ENCODE measurements around the gene TP53TG5.

Gene TP53TG5

DNA sequence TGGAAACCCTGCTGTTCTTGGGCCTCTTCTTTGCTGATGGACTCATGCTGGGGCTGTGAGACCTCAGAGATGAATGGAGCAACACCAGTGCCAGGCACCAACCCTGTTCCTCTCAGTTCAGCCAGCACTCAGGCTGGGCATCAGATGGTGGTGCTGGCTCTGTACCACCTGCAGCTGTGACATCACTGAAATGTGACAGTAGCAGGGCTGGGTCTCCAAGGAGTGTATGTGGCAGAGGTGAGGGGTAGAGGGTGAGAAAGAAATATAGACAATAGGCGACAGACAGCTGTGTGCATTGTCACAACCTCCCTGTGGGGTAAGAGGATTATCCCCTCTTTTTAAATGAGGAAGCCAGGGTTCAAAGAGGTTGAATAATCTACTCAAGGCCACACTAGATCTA, at the start of gene TP53TG5:
TP53TG5 (minus strand) TSS at position 135 of the 400 bp plus-strand sequence; CDS start at position 46, 89 bp downstream.
- DNase-seq: no peak

DNA sequence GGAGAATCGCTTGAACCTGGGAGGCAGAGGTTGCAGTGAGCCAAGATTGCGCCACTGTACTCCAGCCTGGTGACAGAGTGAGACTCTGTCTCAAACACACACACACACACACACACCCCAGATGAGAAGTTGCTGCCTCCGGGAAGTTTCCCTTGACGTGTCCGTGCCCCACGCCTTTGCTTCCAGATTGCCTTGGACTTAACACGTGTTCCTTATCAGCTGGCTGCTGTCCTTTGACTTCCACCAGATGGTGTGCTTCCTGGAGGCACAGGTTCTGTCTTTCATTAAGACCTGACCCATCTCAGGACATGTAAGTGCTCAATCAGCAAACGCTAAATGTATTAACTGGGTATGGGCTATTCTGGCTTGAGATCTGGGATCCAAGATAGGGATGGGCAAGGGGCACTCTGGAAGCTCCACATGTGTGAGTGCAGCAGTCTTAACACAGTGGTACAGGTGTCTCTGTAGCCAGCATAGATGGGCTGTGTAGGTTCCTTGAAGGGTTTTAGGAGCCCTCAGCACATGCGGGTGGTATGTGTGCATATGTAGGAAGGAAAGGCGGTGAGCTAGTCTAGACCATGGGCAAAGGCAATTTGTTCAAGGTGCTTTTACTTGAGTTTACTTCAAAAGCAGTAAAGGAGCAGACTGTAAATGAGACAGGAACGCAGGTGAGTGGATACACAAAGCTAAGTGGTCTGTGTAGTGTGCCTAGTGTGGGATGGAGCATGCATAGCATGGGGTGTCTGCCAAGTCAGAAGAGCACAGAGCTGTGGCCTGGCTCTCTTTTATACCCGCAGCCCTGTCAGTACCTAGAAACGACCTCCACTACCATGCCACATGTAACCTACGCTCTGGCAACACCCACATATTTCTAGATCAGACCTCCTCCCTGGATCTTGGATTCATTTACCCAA, 49.4 kb upstream of the TP53TG5 start:
- no peak for DNase-seq

DNA sequence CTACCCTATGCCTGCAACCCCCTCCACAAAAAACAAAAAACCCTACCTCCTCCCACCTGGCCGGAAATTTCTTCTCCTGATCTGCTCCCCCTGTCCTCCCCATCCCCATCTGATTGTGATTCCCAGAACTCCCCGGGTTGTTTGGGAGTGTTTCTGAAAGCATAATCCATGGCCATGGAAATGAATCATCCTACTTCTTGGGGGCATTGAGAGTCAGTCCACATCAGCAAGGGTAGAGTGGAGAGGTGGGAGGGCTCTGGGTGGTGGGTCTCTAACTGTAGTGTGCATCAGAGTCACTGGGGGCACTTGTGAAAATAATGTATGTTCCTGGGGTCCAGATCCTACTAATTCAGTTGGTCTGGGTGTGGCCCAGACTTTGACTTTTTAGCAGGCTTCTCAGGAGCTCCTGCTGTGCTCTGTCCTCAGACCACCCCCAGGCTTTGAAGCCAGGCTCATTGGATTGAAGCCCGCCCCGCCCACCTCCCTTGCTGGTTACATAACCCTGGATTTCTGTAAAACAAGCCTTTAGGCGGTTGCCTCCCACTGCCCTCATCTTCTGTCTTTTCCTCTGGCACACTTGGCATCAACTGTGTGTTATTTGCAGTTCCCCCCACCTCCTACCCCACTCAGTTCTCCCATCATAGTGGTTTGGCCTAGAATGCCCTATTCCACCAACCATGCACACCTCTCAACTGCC, 48.3 kb upstream of the TP53TG5 start:
- DNase-seq: no peak

DNA sequence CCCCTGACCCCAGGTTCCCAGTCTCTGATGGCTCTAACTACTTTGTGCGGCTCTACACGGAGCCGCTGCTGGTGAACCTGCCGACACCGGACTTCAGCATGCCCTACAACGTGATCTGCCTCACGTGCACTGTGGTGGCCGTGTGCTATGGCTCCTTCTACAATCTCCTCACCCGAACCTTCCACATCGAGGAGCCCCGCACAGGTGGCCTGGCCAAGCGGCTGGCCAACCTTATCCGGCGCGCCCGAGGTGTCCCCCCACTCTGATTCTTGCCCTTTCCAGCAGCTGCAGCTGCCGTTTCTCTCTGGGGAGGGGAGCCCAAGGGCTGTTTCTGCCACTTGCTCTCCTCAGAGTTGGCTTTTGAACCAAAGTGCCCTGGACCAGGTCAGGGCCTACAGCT, 47.4 kb upstream of the TP53TG5 start:
- no peak for DNase-seq

DNA sequence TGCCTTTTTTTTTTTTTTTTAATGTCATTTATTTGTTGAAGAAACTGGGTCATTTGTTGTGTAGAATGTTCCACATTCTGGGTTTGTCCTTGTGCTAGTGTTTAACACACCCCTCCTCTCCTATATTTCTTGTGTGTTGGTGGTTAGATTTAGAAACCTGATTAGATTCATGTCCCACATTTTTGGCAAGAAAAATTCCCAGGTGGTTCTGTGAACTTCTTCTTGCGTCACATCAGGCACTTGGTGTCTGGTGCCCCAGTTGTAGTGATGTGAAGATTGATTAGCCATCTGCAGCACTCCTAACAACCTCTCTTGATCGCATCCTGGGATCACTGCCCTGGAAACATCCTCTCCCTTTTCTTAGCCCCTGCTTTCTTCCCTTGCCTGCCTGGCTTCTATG, 45.6 kb upstream of the TP53TG5 start:
- no peak for DNase-seq

DNA sequence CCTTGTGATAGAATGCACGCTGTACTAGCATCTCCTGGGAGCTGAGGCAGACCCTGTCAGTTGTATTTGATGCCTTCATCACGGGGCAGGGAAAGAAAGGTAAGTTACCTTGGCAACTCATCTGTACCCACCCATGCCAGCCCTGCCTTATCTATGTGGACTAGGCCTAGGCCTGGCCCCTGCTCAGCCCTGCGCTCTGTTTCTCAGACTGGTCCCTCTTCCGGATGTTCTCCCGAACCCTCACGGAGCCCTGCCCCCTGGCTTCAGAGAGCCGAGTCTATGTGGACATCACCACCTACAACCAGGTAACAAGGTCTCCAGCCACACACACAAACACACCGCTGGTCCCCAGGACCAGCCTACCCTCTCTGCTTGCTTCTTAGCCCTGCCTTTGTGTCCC, 42.0 kb upstream of the TP53TG5 start:
- DNase-seq: no peak

DNA sequence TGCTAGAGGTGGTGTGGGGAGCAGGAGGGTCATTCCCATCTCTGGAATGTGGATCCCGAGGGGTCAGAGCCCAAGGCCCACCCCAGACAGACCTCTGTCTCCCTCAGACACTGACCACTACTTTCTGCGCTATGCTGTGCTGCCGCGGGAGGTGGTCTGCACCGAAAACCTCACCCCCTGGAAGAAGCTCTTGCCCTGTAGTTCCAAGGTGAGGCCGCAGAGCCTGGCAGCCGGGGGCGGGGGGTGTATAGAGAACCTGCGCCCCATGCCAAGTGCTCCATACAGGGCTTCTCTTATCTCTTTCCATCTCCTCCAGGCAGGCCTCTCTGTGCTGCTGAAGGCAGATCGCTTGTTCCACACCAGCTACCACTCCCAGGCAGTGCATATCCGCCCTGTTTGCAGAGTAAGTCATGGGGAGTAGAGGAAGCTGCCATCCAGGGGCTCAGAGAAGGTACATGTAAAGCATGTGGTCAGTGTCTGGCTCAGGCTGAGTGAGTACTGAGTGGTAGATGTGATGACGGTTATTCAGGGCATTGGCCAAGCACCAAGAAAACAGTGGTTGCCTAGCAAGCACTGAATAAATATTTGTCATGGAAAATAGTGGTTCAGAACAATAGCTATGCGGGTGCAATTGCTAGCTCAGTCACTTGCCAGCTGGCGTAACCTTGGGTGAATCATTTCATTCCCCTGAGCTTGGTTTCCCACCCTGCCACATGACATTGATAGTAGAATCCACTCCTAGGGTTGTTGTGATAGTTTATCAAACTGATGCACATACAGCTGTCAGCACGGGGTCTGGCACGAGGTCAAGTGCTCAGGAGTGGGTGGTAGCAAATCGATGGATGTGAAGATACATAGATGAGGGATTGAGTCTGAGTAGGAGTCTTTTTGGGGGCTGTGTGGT, 41.3 kb upstream of the TP53TG5 start:
- DNase-seq: no peak

DNA sequence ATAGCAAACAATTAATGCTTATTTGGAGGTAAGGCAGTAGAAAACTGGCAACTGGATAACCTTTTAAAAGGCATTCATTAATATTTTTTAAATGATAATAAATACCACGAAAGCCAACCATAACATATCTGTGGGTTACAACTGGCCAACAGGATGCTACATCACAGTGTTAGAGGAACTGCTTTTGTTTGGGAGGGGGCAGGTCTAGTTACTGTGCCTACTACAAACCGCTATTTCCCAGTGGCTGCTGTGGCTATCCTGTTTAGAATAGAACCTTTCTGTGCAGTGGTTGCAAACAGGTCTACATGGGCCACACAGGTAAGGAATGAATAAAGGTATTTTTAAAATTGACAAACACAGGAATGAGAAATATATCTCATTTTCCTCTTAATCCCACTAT, 38.8 kb upstream of the TP53TG5 start:
- no peak for DNase-seq

DNA sequence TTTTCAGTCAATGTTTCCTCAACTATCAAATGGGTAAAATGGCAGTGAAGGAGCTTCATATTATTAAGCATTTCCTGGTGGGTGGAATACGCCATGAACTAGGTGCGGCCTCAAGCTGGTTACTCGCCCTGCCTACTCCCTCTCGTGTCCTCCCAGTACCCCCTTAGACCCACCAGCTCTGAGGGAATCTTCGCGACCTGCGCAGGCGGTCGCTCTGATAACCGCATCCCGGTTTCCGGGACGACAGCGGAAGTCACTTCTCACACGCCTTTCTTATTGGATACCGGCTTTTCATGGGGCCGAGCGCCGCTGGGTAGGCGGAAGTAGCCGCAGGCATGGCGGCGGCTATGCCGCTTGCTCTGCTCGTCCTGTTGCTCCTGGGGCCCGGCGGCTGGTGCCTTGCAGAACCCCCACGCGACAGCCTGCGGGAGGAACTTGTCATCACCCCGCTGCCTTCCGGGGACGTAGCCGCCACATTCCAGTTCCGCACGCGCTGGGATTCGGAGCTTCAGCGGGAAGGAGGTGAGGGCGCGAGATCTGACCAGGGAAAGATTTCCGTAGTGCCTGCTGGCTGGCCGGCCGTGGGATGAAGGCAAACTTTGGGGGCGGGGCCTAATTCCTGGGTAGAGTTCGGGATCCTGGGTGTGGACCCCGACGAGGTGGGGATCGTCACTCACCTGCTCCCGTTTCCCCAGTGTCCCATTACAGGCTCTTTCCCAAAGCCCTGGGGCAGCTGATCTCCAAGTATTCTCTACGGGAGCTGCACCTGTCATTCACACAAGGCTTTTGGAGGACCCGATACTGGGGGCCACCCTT, 37.9 kb upstream of the TP53TG5 start, which contains the start of gene PIGT:
PIGT (plus strand) TSS at position 320 of the 816 bp plus-strand sequence; CDS start at position 336, 16 bp downstream.
- DNase-seq: peak; percentile 61

DNA sequence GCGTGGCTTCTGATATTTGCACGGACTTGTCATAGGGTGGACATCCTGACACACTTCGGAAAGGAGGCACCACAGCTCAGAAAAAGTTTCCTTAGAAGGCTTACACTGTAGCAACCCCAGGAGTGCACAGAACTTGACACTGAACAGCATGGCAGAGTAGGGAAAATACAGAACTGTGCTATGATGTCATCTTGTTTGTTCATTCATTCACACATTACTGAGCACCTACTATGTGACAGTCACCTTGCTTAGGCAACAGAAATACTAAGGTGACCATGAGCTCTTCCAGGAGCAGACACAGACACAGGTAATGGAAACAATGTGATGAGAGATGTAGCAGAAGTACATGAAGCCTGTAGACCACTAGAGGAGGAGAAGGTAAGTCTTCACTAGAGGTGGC, 35.4 kb upstream of the TP53TG5 start:
- no peak for DNase-seq

DNA sequence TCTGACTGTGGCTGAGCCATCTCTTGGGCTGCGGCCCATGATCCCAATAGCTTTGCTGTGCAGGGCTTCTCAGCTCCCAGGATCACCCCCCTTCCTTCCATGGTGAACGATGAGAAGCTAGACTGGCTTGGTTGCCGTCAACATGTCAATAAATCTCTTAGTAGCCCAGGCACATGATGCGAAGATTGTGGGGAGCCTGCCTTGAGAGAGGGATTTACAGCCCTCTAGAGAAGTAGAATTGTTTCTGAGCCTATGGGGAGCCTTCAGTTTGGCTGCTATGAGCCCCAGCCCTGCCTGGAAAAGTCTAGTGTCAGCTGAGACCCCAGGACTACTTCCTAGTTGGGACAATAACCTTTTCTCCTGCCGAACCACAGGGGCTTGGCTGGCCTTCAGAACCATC, 34.5 kb upstream of the TP53TG5 start:
- no peak for DNase-seq

DNA sequence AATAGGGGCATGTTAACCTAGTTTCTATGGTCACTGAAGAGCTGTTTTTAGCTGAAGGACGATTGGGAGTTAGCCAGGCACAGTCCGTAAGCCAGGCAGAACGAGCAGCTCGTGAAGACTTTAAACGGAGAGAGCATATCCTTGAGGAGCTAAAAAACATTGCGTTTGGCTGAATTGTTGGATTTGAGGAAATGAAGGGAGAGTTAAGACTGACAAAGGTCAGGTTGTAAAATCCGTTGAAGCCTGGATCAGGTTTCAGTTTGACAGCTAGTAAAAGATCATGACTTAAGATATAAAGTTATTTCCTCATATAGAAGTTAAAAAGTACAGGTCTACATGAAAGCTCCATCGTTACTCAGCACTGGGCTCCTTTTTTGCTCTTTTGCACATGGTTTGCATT, 32.8 kb upstream of the TP53TG5 start:
- peak; percentile 27 for DNase-seq

DNA sequence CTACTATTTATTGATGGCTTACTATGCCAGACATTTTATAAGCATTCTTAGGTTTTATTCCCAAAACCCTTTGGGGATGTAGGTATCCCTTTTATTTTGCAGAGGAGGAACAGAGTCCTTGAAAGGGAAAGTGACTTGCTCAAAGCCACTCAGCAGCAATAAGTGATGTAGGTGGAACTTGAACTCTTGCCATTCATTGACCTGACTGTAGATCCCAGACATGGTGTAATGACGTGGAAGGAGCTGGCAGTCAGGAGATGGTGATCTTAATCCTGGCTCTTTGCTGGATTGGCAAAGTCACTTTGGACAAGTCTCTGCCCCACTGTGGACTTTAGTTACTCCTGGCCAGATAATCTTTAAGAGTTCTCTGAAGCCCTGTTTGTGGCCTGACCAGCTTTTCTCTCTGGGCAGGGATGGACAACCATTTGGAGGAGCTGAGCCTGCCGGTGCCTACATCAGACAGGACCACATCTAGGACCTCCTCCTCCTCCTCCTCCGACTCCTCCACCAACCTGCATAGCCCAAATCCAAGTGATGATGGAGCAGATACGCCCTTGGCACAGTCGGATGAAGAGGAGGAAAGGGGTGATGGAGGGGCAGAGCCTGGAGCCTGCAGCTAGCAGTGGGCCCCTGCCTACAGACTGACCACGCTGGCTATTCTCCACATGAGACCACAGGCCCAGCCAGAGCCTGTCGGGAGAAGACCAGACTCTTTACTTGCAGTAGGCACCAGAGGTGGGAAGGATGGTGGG, 31.6 kb upstream of the TP53TG5 start:
- no peak for DNase-seq

DNA sequence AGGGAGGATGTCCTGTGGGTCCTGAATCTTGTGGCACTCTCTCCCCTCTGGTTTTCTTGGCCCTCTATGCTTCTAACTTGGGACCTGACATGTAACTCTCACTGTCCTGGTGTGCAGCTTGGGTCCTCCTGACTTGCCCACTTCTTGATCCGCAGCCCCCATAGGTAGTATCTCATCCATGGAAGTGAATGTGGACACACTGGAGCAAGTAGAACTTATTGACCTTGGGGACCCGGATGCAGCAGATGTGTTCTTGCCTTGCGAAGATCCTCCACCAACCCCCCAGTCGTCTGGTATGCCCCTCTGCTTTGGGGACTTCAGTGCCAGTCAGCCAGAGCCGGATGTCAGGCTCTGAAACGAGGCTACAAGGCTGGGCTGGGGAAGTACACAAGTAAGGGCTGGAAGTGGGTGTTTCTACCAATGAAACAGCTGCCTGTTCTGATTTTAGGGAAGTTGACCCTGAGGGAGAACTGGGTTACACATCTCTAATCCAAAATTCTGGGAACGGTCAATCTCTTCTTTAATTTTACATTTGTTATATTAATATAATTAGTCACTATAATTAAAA, 30.6 kb upstream of the TP53TG5 start:
- no peak for DNase-seq

DNA sequence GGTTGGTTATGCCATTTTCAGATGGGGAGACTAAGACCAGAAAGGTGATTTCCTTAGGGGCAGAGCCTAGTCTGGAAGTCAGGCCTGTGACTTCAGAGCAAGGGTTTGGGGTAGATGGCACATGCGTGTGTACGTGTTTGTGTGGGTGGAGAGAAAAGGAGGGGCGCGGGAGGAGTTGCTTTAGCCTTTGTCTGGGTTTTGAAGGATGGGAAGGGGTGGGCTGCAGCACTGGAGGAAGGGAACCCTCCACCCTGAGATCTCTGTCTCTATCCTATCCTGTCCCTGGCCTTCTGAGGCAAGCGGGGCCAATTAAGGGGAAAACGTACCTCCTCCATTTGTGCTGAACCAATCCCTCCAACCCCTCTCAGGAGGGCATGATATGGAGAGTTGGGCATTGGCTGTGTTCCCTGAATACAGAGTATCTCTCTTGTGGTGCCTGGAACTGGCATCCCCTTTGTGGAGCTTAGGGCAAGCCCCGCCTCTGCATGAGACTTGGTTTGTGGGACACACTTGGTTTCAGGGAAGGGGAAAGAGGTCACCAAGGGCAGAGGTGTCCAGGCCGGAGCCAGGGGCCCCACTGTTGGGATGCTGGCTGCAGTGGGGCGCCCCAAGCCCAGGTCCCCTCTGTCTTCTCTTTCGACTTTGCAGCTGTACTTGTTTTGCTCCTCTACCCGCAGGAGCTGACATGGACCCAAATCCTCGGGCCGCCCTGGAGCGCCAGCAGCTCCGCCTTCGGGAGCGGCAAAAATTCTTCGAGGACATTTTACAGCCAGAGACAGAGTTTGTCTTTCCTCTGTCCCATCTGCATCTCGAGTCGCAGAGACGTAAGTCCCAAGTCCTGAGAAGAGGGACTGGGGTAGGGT, 29.9 kb upstream of the TP53TG5 start, which contains the start of gene DBNDD2:
DBNDD2 (plus strand) TSS at position 507 of the 863 bp plus-strand sequence; CDS start at position 686, 179 bp downstream.
- DNase-seq: no peak

DNA sequence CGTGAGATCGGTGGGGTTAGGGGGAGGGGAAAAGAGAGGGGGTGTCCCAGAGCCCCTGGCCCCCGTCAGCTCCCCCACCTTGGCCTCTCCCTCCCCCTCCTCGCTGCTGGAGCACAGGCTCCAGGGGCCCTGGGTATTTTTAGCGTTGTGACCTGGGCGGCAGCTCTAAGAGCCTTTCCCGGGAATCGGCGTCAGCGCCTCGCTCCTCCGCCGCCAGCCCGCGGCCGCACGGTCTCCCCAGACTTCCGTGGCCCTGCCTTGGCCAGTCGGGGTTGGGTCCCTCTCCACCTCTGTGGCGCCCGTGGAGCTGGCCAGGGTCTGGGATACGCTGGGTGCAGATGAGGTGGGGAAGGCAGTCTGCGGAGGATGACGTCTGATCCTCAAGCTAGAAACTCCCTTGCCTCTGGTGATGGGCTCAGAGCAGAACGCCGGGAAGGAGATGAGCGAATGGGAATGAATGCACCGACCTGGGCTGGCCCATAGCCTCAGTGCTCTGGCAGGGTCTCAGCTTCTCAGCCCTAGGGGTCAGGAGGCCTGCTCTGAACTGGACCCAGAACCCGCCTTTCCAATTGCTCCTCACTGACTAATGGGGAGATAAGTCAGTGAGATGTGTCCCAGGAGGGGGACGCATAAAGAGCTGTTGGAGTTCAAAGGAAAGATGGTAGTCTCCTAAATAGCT, 29.1 kb upstream of the TP53TG5 start:
- DNase-seq: no peak

DNA sequence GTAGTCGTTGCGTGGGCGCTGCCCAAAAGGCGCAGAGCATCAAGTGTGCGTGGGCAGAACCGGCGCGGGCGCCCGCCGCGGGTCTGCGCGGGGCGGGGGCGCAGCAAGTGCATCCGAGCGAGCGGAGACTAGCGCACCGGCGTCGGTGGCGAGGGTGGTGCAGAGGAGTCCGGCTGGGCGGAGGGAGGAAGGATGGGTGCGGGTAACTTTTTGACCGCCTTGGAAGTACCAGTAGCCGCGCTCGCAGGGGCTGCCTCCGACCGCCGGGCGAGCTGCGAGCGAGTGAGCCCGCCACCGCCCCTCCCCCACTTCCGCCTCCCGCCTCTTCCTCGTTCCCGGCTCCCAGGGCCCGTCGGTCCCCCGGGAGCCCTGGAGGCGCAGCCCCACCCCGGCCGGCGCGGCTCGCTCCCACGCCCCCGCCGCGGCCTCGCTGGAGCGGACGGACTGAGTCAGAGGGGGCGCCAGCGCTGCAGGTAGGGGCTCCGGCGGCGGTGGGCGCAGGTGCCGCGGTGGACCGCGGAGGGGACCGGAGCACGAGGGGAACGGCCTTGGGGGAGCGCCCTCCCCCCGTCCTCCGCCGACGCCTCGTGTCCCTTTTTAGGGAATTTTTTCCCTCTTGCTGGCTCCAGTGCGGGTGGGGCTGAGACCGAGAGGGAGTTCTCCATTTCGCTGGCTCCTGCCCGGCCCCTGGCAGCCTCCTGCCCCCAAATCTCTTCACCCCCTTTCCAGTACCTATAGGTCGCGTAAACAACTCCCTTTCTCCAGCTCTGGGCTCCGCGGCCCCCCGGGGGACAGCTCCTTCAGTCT, 28.3 kb upstream of the TP53TG5 start:
- DNase-seq: no peak

DNA sequence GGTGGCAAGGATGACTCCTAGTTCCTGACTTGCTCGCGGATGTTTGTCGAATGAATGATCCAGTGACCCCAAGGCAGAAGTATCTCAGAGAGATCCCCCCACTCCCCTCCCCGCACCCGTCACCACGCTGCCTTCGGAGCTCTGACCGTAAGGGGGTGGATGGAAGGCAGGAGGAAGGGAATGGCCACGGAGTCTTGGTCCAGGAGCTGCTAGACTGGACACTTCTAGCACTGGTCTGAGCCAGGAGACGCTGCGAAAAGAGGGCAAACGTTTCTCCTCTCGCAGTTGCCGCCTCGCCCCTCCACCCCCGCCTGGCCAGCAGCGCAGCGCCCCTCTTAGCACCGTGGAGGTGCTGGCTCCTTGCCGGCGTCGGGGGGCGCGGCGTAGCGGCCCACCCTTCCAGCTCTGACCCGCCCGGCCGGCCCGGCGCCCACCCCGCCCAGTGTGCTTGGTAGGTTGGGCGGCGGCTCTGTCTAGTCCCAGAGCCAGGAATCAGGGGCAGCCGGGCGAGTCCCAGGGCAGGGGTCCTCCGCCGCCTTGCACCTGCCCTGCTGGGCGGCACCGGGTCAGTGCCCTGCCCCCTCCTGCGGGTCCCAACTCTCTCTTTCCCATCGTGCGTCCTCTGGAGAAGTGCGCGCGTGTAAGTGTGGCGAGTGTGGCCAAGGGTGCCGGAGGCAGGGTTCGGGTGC, 27.6 kb upstream of the TP53TG5 start:
- DNase-seq: no peak
